Coronary artery (tissue), 2 donors: ENCODE data around the gene TAPBPL.
A peak's percentile ranks its signal among the peaks of the same experiment; 100 is the strongest.

Source experiments
- DNase-seq: peaks from one replicate; pipeline ENCODE4 v3.0.0-alpha.2; 2017; ENCODE audit warnings: low spot score
- H3K27ac ChIP-seq, 2 donors: fragments of 200-600 bp; sonication (generic); one replicate each; pipeline ENCODE4 v1.5.1; 2016 to 2019
- H3K4me3 ChIP-seq: fragments of 200-600 bp; sonication (generic); 2 replicates; pipeline ENCODE4 v1.5.1; 2016; ENCODE audit warnings: mild to moderate bottlenecking, moderate library complexity
- CTCF ChIP-seq: fragments of 200-600 bp; sonication (generic); IDR thresholded peaks from one replicate; pipeline ENCODE4 v1.5.1; 2019; ENCODE audit warnings: antibody characterized with exemption

TAPBPL gene

GRCh38 chr12:6500466-6500865 is 48.6 kb downstream of the TAPBPL start:
- no peak for DNase-seq
- TF ChIP-seq CTCF = no peak
- Histone ChIP-seq H3K27ac (no peak overlapping the region), H3K4me3 (no peak overlapping the region)

GRCh38 chr12:6507102-6507998 is 55.5 kb downstream of the TAPBPL start:
- Histone ChIP-seq H3K27ac (peak overlapping the region; percentile 48 to 62), H3K4me3 (no peak overlapping the region)
- no peak for TF ChIP-seq CTCF
- no peak for DNase-seq

GRCh38 chr12:6508087-6508486 is 56.2 kb downstream of the TAPBPL start:
- TF ChIP-seq CTCF = no peak
- DNase-seq = no peak
- Histone ChIP-seq H3K4me3 (no peak overlapping the region), H3K27ac (peak overlapping the region; percentile 48 to 62)
